GM12872 (cell line): ENCODE measurements around the gene PIWIL1.

ENCODE experiments used
- TF ChIP-seq, protein P1 (sequence below): IDR thresholded peaks from 3 replicates; pipeline ENCODE4 v1.5.1; 2011; ENCODE audit warnings: low read depth, mild to moderate bottlenecking, low read length, moderate library complexity; ENCODE audit not compliant: insufficient read depth

The PIWIL1 gene

DNA sequence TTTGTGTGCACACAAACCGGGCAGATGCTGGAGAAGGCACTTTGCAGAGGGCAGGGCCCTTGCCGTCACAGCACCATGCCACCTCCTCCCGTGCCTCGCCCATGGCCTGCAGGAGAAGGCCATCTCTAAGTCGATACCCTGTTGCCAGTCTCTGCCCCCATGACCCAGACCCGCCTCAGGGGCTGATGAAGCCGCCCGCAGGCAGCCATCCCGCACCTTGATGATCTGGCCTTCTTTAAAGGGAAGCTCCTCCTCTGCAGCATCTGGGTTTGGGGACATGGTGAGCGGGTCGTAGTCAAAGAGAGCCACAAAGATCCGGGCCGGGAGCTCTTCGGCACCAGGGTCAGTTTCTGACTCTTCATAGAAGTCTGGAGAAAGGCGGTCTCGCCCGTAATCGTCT lies 76.2 kb downstream of the PIWIL1 start:
- TF ChIP-seq, protein P1, sequence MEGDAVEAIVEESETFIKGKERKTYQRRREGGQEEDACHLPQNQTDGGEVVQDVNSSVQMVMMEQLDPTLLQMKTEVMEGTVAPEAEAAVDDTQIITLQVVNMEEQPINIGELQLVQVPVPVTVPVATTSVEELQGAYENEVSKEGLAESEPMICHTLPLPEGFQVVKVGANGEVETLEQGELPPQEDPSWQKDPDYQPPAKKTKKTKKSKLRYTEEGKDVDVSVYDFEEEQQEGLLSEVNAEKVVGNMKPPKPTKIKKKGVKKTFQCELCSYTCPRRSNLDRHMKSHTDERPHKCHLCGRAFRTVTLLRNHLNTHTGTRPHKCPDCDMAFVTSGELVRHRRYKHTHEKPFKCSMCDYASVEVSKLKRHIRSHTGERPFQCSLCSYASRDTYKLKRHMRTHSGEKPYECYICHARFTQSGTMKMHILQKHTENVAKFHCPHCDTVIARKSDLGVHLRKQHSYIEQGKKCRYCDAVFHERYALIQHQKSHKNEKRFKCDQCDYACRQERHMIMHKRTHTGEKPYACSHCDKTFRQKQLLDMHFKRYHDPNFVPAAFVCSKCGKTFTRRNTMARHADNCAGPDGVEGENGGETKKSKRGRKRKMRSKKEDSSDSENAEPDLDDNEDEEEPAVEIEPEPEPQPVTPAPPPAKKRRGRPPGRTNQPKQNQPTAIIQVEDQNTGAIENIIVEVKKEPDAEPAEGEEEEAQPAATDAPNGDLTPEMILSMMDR: no peak

DNA sequence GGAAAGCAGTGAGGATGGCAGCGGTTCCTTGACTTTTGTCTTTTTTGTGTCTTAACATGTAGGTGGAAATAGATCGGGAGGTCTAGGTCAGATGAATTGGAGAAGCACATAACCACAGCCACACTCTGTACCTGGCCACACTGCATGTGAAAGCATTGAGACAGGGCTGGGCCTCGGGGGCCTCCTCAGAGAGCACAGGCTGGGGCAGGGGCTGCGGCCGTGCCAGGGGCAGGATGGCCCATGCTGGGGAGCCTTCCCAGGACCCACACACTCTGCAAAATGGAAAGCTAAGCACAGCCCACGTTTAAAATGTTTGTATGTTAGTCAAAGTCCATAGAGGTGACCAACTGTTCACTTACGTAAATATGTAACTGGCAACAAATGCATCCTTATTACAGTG lies 76.7 kb downstream of the PIWIL1 start:
- TF ChIP-seq, protein P1: no peak

DNA sequence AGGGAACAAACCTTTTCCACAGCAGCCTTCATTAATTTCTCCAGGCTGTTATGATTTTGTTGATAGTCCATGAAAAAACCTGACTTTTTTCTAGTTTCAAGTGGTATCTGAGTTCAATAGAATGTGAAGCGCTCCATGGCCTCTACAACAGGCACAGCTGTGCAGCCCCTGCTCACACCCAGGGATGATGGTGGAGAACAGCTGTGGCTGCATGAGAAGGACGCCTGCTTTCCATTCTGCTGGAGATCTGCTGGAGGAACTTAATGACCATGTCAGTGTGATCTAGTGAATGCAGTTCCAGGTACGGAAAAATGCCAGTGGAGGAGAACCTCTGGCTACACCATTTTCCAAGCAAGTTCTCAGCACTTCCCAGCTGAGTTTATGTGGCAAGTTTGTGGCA lies 80.6 kb downstream of the PIWIL1 start:
- TF ChIP-seq, protein P1: no peak

DNA sequence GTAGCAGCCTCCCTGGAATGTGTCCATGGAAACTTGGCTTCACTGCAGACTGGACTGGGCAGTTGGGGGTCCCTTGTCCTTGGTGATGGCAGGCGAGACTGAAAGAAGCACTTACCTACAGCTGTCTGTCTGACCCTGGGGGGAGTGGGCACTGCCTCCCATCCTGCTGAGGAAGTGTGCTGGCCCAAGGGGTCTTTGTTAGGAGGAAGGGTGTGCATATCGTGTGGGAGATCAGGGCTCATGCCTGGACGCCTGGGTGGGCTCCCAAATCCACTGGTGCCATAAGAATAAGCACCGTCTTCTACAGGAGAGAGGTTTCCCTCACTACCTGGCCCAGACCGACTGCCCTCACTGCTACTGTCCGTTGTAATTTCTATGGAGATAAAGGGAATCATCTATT lies 81.4 kb downstream of the PIWIL1 start:
- TF ChIP-seq, protein P1: no peak

- TF ChIP-seq, protein P1: no peak
Observed at GRCh38 chr12:130420071-130420470, 82.4 kb downstream of the PIWIL1 start.

GRCh38 chr12:130421896-130422295 lies 84.2 kb downstream of the PIWIL1 start:
- TF ChIP-seq, protein P1: no peak
